ENCODE measurements around the gene LACTB. TPM values are rescaled to one million over a fixed set of nuclear protein-coding genes. Genes with fewer than 3 reads are reported as not detected.

LACTB gene
- total and polyA plus RNA-seq, 2 of the 13 experiments (the other 11 are each of a cell fraction or from before 2014, with no cell fraction given) = 14.8 to 23.0 TPM

DNA sequence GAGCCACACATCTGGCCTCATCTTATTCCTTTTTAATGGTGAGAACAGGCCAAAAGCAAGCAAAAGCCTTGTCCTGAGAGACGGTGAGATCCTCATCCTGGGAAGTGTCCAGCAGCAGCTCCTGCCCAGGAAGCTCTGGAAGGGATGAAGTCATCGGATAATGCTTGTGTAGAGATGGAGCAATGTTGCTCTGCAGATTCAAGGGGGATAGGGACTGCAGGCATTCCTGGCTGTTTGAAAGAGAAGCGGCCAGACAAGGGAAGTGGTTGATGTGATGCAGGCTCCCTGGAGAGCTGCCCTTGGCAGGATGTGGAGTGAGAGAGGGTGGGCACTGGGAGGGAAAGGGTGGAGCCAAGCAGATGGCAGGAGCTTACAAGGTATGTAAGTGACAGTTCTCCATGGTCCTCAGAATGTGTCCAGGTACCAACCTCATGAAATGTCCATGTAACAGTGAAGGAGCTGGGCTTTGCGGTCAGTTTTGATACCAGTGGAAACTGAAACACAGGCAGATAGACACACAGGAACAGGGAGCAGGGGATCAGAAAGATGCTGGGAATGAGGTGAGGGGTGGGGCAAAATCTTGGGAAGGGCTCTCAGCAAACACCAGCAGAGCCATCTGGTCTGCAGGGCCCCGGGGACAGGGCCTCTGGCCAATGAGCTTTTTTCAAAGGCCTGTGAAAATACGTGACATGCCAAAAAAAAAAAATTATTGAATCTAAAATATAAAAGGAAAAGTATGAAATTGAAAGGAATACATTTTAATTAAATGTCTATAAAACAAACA is 32.2 kb upstream of the LACTB start (continued):
- no peak for TF ChIP-seq TBX2 (CRISPR knock-in tag; IDR thresholded peaks at IDR 0.05; ENCODE audit: borderline replicate concordance)
- no peak for TF ChIP-seq ZNF652 (CRISPR knock-in tag; IDR thresholded peaks at IDR 0.05; ENCODE audit: borderline replicate concordance, low read depth)
- TF ChIP-seq, protein P1, sequence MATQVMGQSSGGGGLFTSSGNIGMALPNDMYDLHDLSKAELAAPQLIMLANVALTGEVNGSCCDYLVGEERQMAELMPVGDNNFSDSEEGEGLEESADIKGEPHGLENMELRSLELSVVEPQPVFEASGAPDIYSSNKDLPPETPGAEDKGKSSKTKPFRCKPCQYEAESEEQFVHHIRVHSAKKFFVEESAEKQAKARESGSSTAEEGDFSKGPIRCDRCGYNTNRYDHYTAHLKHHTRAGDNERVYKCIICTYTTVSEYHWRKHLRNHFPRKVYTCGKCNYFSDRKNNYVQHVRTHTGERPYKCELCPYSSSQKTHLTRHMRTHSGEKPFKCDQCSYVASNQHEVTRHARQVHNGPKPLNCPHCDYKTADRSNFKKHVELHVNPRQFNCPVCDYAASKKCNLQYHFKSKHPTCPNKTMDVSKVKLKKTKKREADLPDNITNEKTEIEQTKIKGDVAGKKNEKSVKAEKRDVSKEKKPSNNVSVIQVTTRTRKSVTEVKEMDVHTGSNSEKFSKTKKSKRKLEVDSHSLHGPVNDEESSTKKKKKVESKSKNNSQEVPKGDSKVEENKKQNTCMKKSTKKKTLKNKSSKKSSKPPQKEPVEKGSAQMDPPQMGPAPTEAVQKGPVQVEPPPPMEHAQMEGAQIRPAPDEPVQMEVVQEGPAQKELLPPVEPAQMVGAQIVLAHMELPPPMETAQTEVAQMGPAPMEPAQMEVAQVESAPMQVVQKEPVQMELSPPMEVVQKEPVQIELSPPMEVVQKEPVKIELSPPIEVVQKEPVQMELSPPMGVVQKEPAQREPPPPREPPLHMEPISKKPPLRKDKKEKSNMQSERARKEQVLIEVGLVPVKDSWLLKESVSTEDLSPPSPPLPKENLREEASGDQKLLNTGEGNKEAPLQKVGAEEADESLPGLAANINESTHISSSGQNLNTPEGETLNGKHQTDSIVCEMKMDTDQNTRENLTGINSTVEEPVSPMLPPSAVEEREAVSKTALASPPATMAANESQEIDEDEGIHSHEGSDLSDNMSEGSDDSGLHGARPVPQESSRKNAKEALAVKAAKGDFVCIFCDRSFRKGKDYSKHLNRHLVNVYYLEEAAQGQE (IDR thresholded peaks at IDR 0.05; ENCODE audit: borderline replicate concordance in 1 of 2, low read depth in 1 of 2, low read length in 2 of 2) = no peak
- TF ChIP-seq, protein P2, sequence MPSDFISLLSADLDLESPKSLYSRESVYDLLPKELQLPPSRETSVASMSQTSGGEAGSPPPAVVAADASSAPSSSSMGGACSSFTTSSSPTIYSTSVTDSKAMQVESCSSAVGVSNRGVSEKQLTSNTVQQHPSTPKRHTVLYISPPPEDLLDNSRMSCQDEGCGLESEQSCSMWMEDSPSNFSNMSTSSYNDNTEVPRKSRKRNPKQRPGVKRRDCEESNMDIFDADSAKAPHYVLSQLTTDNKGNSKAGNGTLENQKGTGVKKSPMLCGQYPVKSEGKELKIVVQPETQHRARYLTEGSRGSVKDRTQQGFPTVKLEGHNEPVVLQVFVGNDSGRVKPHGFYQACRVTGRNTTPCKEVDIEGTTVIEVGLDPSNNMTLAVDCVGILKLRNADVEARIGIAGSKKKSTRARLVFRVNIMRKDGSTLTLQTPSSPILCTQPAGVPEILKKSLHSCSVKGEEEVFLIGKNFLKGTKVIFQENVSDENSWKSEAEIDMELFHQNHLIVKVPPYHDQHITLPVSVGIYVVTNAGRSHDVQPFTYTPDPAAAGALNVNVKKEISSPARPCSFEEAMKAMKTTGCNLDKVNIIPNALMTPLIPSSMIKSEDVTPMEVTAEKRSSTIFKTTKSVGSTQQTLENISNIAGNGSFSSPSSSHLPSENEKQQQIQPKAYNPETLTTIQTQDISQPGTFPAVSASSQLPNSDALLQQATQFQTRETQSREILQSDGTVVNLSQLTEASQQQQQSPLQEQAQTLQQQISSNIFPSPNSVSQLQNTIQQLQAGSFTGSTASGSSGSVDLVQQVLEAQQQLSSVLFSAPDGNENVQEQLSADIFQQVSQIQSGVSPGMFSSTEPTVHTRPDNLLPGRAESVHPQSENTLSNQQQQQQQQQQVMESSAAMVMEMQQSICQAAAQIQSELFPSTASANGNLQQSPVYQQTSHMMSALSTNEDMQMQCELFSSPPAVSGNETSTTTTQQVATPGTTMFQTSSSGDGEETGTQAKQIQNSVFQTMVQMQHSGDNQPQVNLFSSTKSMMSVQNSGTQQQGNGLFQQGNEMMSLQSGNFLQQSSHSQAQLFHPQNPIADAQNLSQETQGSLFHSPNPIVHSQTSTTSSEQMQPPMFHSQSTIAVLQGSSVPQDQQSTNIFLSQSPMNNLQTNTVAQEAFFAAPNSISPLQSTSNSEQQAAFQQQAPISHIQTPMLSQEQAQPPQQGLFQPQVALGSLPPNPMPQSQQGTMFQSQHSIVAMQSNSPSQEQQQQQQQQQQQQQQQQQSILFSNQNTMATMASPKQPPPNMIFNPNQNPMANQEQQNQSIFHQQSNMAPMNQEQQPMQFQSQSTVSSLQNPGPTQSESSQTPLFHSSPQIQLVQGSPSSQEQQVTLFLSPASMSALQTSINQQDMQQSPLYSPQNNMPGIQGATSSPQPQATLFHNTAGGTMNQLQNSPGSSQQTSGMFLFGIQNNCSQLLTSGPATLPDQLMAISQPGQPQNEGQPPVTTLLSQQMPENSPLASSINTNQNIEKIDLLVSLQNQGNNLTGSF (CRISPR knock-in tag; IDR thresholded peaks at IDR 0.05) = no peak
- no peak for TF ChIP-seq TFE3 (CRISPR knock-in tag; IDR thresholded peaks at IDR 0.05)
- no peak for TF ChIP-seq ZNF451 (CRISPR knock-in tag; IDR thresholded peaks at IDR 0.05)
- TF ChIP-seq NCOA1 (CRISPR knock-in tag; IDR thresholded peaks at IDR 0.05) = no peak

All from HepG2 (cell line).